Upper lobe of right lung (tissue), 1 donor: ENCODE measurements around the gene LHX3. TPM values are rescaled to one million over a fixed set of nuclear protein-coding genes. Genes with fewer than 3 reads are reported as not detected.

Source experiments
- ATAC-seq: fragments of 200-7000 bp; cut with Tn5 transposase; one replicate; pipeline ENCODE4 v1.9.1; 2020; ENCODE audit warnings: mild to moderate bottlenecking, moderate library complexity
- DNase-seq: peaks from one replicate; pipeline ENCODE4 v3.0.0-alpha.2; 2020
- H3K27ac ChIP-seq: fragments of 200-600 bp; one replicate; pipeline ENCODE4 v1.8.0; 2022
- H3K27me3 ChIP-seq: fragments of 200-600 bp; one replicate; pipeline ENCODE4 v1.8.0; 2022; ENCODE audit warnings: mild to moderate bottlenecking
- H3K36me3 ChIP-seq: fragments of 200-600 bp; one replicate; pipeline ENCODE4 v1.8.0; 2022
- H3K4me1 ChIP-seq: fragments of 200-600 bp; one replicate; pipeline ENCODE4 v1.8.0; 2022
- H3K4me3 ChIP-seq: fragments of 200-600 bp; one replicate; pipeline ENCODE4 v1.8.0; 2022; ENCODE audit warnings: mild to moderate bottlenecking
- H3K9me3 ChIP-seq: fragments of 200-600 bp; one replicate; pipeline ENCODE4 v1.8.0; 2022
- CTCF ChIP-seq: fragments of 200-600 bp; IDR thresholded peaks from one replicate; pipeline ENCODE4 v1.8.0; 2022; ENCODE audit warnings: antibody characterized with exemption
- intact Hi-C: fragments of 100-400 bp; cut with DNase I; formaldehyde crosslinking; loops from one replicate; pipeline ENCODE4 v1.11.0; 2022
- total RNA-seq: library from RNA; stranded (reverse); fragmentation: NEBNext Ultra II Directional; extraction: Animal tissue kit (Norgen Biotek cat#: 25700); gene quantifications from one replicate; pipeline ENCODE4 v1.2.1, GENCODE V29; 2021
- donor health status: DM: no; HTN: yes; CAD: no; lungs with severe emphysema.

The LHX3 gene
- total RNA-seq, 1 donor from 2014 or later = not detected

GRCh38 chr9:136242918-136243525 lies 38.1 kb upstream of the LHX3 start:
- DNase-seq (no peak), ATAC-seq (no peak)
- no peak for TF ChIP-seq CTCF
- H3K4me3 ChIP-seq = no peak overlapping the region
- no peaks in the 10 kb centered on the region for H3K9me3 ChIP-seq
- peaks cover 27% of the 10 kb centered on the region for H3K4me1 ChIP-seq
- H3K36me3 ChIP-seq = no peaks in the 10 kb centered on the region
- H3K27me3 ChIP-seq = no peaks in the 10 kb centered on the region
- no peak overlapping the region for H3K27ac ChIP-seq
- intact Hi-C loops = no loop called here

GRCh38 chr9:136242248-136242647 lies 37.3 kb upstream of the LHX3 start:
- Histone ChIP-seq H3K9me3 (no peaks in the 10 kb centered on the region), H3K4me1 (peaks cover 27% of the 10 kb centered on the region), H3K4me3 (no peak overlapping the region), H3K27me3 (no peaks in the 10 kb centered on the region), H3K36me3 (no peaks in the 10 kb centered on the region), H3K27ac (no peak overlapping the region)
- intact Hi-C loops = no loop called here
- ATAC-seq (no peak), DNase-seq (no peak)
- no peak for TF ChIP-seq CTCF

- Histone ChIP-seq H3K27ac (no peak overlapping the region), H3K36me3 (peaks cover 1% of the 10 kb centered on the region), H3K9me3 (no peaks in the 10 kb centered on the region), H3K4me3 (no peak overlapping the region), H3K27me3 (no peaks in the 10 kb centered on the region), H3K4me1 (peaks cover 27% of the 10 kb centered on the region)
- ATAC-seq = no peak
- intact Hi-C loops = no loop called here
- DNase-seq = no peak
- TF ChIP-seq CTCF = no peak
Measured at GRCh38 chr9:136241542-136241941, 36.6 kb upstream of the LHX3 start.

GRCh38 chr9:136240941-136241340 lies 36.0 kb upstream of the LHX3 start:
- peaks cover 27% of the 10 kb centered on the region for H3K4me1 ChIP-seq
- intact Hi-C loops = no loop called here
- no peak for TF ChIP-seq CTCF

GRCh38 chr9:136239983-136240330 lies 35.0 kb upstream of the LHX3 start:
- DNase-seq (no peak), ATAC-seq (peak; percentile 9)
- Histone ChIP-seq H3K36me3 (peaks cover 6% of the 10 kb centered on the region), H3K4me3 (no peak overlapping the region), H3K4me1 (peaks cover 25% of the 10 kb centered on the region), H3K9me3 (no peaks in the 10 kb centered on the region), H3K27me3 (no peaks in the 10 kb centered on the region), H3K27ac (no peak overlapping the region)
- intact Hi-C loops = no loop called here
- TF ChIP-seq CTCF = no peak

More at GRCh38 chr9:136240941-136241340, 36.0 kb upstream of the LHX3 start:
- DNase-seq (no peak), ATAC-seq (no peak)
- H3K36me3 ChIP-seq = peaks cover 6% of the 10 kb centered on the region
- no peaks in the 10 kb centered on the region for H3K27me3 ChIP-seq
- H3K4me3 ChIP-seq = no peak overlapping the region
- no peak overlapping the region for H3K27ac ChIP-seq
- no peaks in the 10 kb centered on the region for H3K9me3 ChIP-seq
